Measurements from ENCODE around the gene TMEM51.

The TMEM51 gene

DNA sequence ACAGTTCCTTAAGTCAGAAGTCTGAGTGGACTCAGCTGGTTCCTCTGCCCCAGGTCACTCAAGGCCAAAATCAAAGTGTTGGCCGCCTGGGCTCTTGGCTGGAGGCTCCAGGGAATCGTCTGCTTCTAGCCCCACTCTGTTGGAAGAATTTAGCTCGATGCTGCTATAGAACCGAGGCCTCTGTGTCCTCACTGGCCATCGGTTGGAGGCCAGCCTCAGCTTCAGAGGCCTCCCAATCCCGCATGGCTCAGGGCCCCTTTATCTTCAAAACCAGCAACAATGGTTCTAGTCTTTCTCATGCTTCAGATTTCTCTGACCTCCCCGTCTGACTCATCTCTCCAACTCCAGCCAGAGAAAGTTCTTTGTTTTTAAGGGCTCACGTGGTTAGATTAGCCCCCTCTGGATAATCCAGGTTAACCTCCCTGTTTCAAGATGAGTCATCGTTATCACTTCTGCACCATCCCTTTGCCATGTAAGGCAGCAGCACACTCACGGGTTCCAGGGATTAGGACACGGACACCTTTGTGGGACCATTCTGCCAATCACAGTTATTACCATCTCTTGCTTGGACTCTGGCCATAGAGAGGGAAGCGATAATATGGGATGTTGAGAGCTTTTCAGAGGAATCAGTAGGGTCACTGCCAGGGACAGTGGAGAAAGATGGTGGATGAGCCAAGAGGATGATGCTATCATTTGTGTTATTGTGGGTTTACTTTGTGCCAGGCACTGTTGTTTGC, 107.0 kb downstream of the TMEM51 start:
- Mint-ChIP-seq H3K27ac (no peak overlapping the region), H3K27me3 (ENCODE audit: low read depth, poor library complexity) (peaks cover 25% of the 10 kb centered on the region), H3K9me3 (peaks cover 16% of the 10 kb centered on the region), H3K4me3 (no peak overlapping the region), H3K36me3 (ENCODE audit: low read depth) (no peaks in the 10 kb centered on the region), H3K4me1 (peaks cover 11% of the 10 kb centered on the region)
- no peak for TF ChIP-seq CTCF (IDR thresholded peaks at IDR 0.05)
- DNase-seq: no peak

- Mint-ChIP-seq H3K4me1 (peaks cover 11% of the 10 kb centered on the region), H3K4me3 (no peak overlapping the region), H3K27ac (no peak overlapping the region), H3K27me3 (ENCODE audit: low read depth, poor library complexity) (peaks cover 21% of the 10 kb centered on the region), H3K36me3 (ENCODE audit: low read depth) (no peaks in the 10 kb centered on the region), H3K9me3 (peaks cover 21% of the 10 kb centered on the region)
- no peak for DNase-seq
- TF ChIP-seq CTCF (IDR thresholded peaks at IDR 0.05): no peak
Measured at GRCh38 chr1:15261155-15262002, 107.8 kb downstream of the TMEM51 start.

DNA sequence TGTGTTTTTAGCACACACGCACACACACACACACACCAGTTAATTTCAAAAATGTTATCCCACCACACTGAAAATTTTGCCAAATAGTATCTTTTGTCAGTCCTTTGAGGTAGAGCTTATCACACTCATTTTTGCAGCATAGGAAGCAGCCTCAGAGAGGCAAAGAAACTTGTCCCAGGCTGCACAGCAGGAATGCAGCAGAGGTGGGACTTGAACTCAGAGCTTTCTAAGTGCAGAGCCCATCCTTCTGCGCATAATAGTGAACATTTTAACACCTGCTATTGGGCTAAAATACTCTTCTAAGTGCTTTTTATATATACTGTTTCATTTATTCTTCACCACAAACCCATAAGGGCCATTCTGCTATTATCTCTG, 108.4 kb downstream of the TMEM51 start:
- Mint-ChIP-seq H3K9me3 (peaks cover 28% of the 10 kb centered on the region), H3K4me1 (peaks cover 11% of the 10 kb centered on the region), H3K4me3 (no peak overlapping the region), H3K36me3 (ENCODE audit: low read depth) (no peaks in the 10 kb centered on the region), H3K27ac (no peak overlapping the region), H3K27me3 (ENCODE audit: low read depth, poor library complexity) (peaks cover 24% of the 10 kb centered on the region)
- no peak for DNase-seq
- TF ChIP-seq CTCF (IDR thresholded peaks at IDR 0.05): no peak

DNA sequence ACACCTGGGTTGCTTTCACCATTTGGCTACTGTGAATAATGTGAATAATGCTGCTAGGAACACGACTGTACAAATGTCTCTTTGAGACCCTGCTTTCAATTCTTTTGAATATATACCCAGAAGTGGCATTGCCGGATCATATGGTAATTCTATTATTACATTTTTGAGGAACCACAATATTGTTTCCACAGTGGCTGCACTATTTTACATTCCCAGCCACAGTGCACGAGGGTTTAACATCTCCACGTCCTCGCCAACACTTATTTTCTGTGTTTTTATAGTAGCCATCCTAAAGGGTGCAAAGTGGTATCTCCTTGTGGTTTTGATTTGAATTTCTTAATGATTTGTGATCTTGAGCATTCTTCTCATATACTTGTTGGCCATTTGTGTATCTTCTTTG, 109.2 kb downstream of the TMEM51 start:
- TF ChIP-seq CTCF (IDR thresholded peaks at IDR 0.05): no peak
- H3K27ac Mint-ChIP-seq: no peak overlapping the region
- H3K36me3 Mint-ChIP-seq (ENCODE audit: low read depth): no peaks in the 10 kb centered on the region
- peaks cover 7% of the 10 kb centered on the region for H3K4me1 Mint-ChIP-seq
- no peak for DNase-seq
- H3K27me3 Mint-ChIP-seq (ENCODE audit: low read depth, poor library complexity): peaks cover 20% of the 10 kb centered on the region
- H3K9me3 Mint-ChIP-seq: peaks cover 32% of the 10 kb centered on the region
- no peak overlapping the region for H3K4me3 Mint-ChIP-seq

GRCh38 chr1:15264769-15265168, 111.2 kb downstream of the TMEM51 start:
- Mint-ChIP-seq H3K9me3 (peaks cover 40% of the 10 kb centered on the region), H3K36me3 (ENCODE audit: low read depth) (no peaks in the 10 kb centered on the region), H3K4me1 (peaks cover 5% of the 10 kb centered on the region), H3K4me3 (no peak overlapping the region), H3K27me3 (ENCODE audit: low read depth, poor library complexity) (peaks cover 23% of the 10 kb centered on the region), H3K27ac (no peak overlapping the region)
- TF ChIP-seq CTCF (IDR thresholded peaks at IDR 0.05): no peak
- no peak for DNase-seq
